HG02885 (cell line): ENCODE results near the gene CTSH.

Source experiments
- ATAC-seq: cut with Tn5 transposase; IDR thresholded peaks from one replicate; pipeline ENCODE4 v1.9.1; 2021; ENCODE audit warnings: mild to moderate bottlenecking; ENCODE audit not compliant: unreplicated experiment, poor library complexity

CTSH gene

GRCh38 chr15:78978601-78979179 lies 33.8 kb upstream of the CTSH start:
- no peak for ATAC-seq

GRCh38 chr15:78977591-78978347 lies 32.9 kb upstream of the CTSH start:
- peak; percentile 31 for ATAC-seq

DNA sequence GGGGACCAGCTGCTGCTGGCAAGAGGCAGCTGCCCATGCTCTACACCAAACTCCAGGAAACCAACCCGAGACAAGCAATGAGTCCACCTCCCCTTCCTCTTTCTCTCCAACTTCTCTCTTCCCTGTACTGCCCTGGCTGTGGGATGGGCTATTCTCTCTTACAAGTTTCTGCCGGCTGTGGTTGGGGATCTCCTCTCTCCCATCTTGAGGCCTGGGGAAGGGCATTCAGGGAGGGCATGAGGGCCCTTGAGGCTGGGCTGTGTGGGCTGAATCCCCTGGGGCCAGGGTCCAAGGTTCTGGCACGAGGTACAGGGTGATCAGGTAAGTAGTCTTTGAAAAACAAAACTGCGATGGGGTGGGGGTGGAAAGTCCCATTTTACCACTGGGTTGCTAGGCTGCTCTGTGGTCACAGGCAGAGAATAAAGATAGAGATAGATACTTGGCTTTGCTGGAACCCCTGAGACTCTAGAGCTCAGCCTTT lies 32.3 kb upstream of the CTSH start:
- ATAC-seq: peak; percentile 73

- ATAC-seq: peak; percentile 10
Observed at GRCh38 chr15:78976691-78977090, 31.8 kb upstream of the CTSH start.

GRCh38 chr15:78974272-78974918 lies 29.5 kb upstream of the CTSH start:
- ATAC-seq: no peak

- no peak for ATAC-seq
Observed at GRCh38 chr15:78969687-78970349, 25.0 kb upstream of the CTSH start.

GRCh38 chr15:78968539-78969271 lies 23.9 kb upstream of the CTSH start:
- ATAC-seq: no peak

- no peak for ATAC-seq
Observed at GRCh38 chr15:78968114-78968513, 23.3 kb upstream of the CTSH start.

DNA sequence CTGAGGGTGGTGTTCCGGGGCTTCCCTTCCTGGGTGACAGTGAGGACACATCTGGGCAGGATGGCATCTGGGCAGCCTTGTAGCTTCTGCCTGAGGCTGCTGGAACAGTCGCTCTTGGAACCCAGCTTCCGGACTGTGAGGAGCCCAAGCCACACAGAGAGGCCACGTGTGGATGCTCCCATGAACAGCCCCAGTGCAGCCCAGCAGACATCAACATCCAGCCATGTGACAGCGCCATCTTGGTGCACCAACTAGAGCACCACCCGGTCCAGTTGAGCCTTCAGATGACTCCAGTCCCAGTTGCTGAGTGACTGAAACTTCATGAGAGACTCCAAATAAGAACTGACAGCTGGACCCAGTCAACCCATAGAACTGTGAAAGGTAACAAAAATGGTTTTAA lies 15.5 kb upstream of the CTSH start:
- ATAC-seq: no peak

GRCh38 chr15:78959360-78959759 lies 14.5 kb upstream of the CTSH start:
- ATAC-seq: no peak

- ATAC-seq: no peak
Observed at GRCh38 chr15:78957416-78958093, 12.7 kb upstream of the CTSH start.

DNA sequence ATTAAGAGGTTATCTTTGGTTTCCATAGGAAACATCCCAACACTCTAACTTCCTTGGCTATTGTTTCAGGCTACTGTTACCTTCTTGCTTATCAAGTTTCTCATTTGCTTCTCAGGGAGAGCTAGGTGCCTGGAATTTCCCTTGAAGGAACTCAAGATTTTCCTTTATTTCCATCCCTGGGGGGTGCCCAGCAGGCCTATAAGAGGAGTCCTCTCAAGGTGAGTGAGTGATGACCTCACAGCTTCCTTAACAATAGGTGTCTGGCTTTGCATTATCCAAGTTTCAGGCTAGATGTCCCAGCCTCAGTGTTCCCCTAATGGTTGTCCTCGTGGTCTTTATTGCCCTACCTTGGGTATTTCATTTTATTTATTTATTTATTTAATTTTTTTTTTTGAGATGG lies 12.1 kb upstream of the CTSH start:
- ATAC-seq: no peak

- ATAC-seq: no peak
Observed at GRCh38 chr15:78955355-78955754, 10.5 kb upstream of the CTSH start.

- ATAC-seq: no peak
Observed at GRCh38 chr15:78951841-78952238, 7.0 kb upstream of the CTSH start.

- no peak for ATAC-seq
Observed at GRCh38 chr15:78950902-78951840, 6.3 kb upstream of the CTSH start.

GRCh38 chr15:78950343-78950742 lies 5.5 kb upstream of the CTSH start:
- no peak for ATAC-seq

DNA sequence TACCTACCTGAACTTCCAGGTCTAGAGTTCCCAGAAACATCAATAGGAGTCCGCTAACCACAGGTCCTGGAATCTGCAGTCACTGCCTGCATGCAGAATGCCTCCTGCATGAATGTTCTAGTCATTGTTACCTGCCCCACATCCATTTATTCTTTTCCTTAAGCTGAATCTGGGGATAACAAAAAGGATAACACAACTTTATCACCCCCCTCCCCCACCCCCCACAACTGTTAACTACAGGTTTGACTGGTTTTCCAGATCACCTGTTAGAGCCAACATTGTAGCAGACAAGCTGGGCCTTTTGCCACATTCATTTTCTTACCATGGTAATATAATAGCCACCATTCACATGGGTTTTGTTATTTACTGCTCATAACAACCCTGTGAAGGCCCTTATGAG lies 4.6 kb upstream of the CTSH start:
- no peak for ATAC-seq

GRCh38 chr15:78947506-78947905 lies 2.7 kb upstream of the CTSH start:
- ATAC-seq: no peak

- ATAC-seq: no peak
Observed at GRCh38 chr15:78946493-78946892, 1.6 kb upstream of the CTSH start.
